ENCODE measurements around the gene TMEM72. TPM values are rescaled to one million over a fixed set of nuclear protein-coding genes. Genes with fewer than 3 reads are reported as not detected.

Gene TMEM72
- total RNA-seq, 1 donor from 2014 or later: not detected

- H3K36me3 ChIP-seq: no peaks in the 10 kb centered on the region
- DNase-seq (ENCODE audit: low spot score in 2 of 2): no peak
- TF ChIP-seq, protein P1, sequence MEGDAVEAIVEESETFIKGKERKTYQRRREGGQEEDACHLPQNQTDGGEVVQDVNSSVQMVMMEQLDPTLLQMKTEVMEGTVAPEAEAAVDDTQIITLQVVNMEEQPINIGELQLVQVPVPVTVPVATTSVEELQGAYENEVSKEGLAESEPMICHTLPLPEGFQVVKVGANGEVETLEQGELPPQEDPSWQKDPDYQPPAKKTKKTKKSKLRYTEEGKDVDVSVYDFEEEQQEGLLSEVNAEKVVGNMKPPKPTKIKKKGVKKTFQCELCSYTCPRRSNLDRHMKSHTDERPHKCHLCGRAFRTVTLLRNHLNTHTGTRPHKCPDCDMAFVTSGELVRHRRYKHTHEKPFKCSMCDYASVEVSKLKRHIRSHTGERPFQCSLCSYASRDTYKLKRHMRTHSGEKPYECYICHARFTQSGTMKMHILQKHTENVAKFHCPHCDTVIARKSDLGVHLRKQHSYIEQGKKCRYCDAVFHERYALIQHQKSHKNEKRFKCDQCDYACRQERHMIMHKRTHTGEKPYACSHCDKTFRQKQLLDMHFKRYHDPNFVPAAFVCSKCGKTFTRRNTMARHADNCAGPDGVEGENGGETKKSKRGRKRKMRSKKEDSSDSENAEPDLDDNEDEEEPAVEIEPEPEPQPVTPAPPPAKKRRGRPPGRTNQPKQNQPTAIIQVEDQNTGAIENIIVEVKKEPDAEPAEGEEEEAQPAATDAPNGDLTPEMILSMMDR (IDR thresholded peaks at IDR 0.05): no peak
- no peaks in the 10 kb centered on the region for H3K9me3 ChIP-seq
- intact Hi-C loops (cut with DNase I): no loop called here
- no peak overlapping the region for H3K27ac ChIP-seq
- no peaks in the 10 kb centered on the region for H3K27me3 ChIP-seq
- peak overlapping the region in 1 of 2 donors; percentile 93 for H3K4me3 ChIP-seq
- H3K4me1 ChIP-seq: peaks cover 18 to 52% of the 10 kb centered on the region in 2 donors
These were observed 51.0 kb downstream of the TMEM72 start for GRCh38 chr10:44961931-44962750.

DNA sequence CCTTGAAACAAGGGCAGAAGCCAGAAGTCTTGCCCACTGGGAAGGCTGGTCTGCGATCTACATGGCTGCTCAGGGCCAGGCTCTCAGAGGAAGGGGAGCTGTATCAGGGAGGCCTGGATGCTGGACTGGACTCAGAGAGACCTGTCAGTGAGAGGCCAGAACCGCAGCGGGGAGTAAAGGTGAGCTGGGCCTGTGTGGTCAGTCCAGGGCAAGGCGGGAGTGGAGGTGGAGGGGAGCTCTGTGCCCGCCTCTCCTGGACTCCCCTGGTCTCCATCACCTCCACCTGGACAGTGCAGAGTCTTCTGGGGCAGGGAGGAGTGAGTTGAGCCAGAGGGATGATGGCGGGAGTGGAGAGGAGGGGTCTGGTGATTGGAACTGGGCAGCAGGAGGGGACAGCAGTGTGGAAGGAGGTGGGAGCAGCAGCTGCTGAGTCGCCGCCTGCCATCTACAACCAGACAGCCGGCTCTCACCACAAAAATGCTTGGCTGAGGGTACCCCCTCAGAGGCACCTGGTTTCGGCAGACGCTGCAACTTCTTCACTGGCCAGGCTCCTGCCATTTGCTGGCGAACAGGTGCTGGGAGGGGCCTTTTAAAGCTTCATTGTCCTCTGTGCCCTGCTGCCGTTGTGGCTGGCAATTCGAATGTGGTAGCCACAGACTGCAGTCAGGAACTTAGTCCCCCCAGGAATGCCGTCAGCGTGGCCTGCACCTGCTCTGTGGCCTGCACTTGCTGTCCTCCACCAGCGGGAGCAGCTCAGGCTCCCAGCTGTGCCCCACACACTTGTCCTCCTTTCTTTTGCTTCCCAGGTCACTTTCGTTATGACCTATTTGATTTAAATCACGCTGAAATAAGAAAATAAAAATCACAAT, 52.0 kb downstream of the TMEM72 start:
- H3K27ac ChIP-seq: peak overlapping the region; percentile 30 to 82

DNA sequence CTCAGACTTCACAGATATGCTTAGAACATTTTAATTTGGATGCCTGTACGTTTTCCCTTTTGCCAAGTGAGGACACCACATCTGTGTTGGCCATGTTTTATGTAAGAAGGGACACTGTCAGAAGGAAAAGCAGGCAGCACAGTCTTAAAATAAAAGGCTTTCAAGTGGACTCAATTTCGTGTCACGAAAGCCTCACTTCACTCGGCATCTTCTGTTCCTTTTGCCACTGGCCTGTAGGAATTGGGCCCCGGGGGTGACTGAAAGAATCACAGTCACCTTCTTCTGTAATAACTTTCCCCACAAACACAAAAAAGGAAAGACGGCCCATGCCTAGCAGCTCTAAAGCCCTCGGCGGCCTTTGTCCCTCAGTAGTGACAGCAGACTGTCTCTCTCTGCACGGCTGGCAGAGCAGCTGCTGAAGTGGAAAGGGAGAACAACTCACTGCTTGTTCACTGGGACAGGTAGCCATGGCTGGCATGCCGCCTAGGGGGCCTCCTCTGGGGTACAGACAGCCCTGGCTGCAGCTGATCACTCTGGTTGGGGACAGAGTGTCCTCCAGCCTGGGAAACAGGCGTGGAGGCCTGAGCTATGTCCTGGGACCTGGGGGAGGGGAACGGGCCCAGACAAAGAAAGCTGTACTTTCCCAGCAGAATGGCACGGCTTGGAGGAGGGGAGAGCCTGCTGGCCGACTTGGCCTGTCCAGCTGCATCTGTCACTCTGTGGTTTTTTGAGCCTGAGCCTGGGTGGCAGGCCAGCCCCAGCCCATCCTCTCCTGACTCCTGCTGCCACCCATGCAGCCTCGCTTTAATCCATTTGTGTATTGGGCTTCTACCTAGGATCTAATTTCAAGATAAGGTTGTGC, 52.9 kb downstream of the TMEM72 start:
- peak overlapping the region; percentile 30 to 82 for H3K27ac ChIP-seq
- TF ChIP-seq, protein P1 (IDR thresholded peaks at IDR 0.05): no peak
- intact Hi-C loops (cut with DNase I): no loop called here
- H3K4me1 ChIP-seq: peaks cover 29 to 61% of the 10 kb centered on the region in 2 donors
- peak; percentile 64 to 70 for DNase-seq (ENCODE audit: low spot score in 2 of 2)
- peak overlapping the region in 1 of 2 donors; percentile 31 for H3K4me3 ChIP-seq
- H3K36me3 ChIP-seq: no peaks in the 10 kb centered on the region
- no peaks in the 10 kb centered on the region for H3K9me3 ChIP-seq
- H3K27me3 ChIP-seq: no peaks in the 10 kb centered on the region

More for the DNA sequence above, 52.0 kb downstream of the TMEM72 start:
- Histone ChIP-seq H3K36me3 (no peaks in the 10 kb centered on the region), H3K27me3 (no peaks in the 10 kb centered on the region), H3K4me3 (peak overlapping the region in 1 of 2 donors; percentile 31), H3K9me3 (no peaks in the 10 kb centered on the region), H3K4me1 (peaks cover 25 to 61% of the 10 kb centered on the region in 2 donors)
- intact Hi-C loops (cut with DNase I): no loop called here
- TF ChIP-seq, protein P1 (IDR thresholded peaks at IDR 0.05): peak in 2 of 3 experiments; percentile 17 to 22
- no peak for DNase-seq (ENCODE audit: low spot score in 2 of 2)

GRCh38 chr10:44965104-44965503, 54.0 kb downstream of the TMEM72 start:
- Histone ChIP-seq H3K27ac (peak overlapping the region; percentile 39 to 82), H3K9me3 (no peaks in the 10 kb centered on the region), H3K36me3 (peaks cover 0 to 9% of the 10 kb centered on the region in 2 donors), H3K27me3 (no peaks in the 10 kb centered on the region), H3K4me1 (peaks cover 29 to 60% of the 10 kb centered on the region in 2 donors), H3K4me3 (no peak overlapping the region)
- intact Hi-C loops (cut with DNase I): no loop called here
- TF ChIP-seq, protein P1 (IDR thresholded peaks at IDR 0.05): no peak
- no peak for DNase-seq (ENCODE audit: low spot score in 2 of 2)

- TF ChIP-seq, protein P1 (IDR thresholded peaks at IDR 0.05): no peak
- no peak for DNase-seq (ENCODE audit: low spot score in 2 of 2)
- no peaks in the 10 kb centered on the region for H3K27me3 ChIP-seq
- H3K4me3 ChIP-seq: no peak overlapping the region
- H3K9me3 ChIP-seq: no peaks in the 10 kb centered on the region
- intact Hi-C loops (cut with DNase I): no loop called here
- peaks cover 29 to 54% of the 10 kb centered on the region in 2 donors for H3K4me1 ChIP-seq
- peak overlapping the region in 1 of 2 donors; percentile 82 for H3K27ac ChIP-seq
- H3K36me3 ChIP-seq: peaks cover 0 to 13% of the 10 kb centered on the region in 2 donors
These were observed 54.5 kb downstream of the TMEM72 start for GRCh38 chr10:44965651-44966097.
